Mesothelial cell of epicardium (in vitro differentiated cells): Measurements from ENCODE around the gene AIFM3. TPM values are rescaled to one million over a fixed set of nuclear protein-coding genes. Genes with fewer than 3 reads are reported as not detected.

ENCODE experiments used
- DNase-seq, 2 experiments: peaks; one replicate each; pipeline ENCODE4 v3.0.0; 2021; ENCODE audit warnings: low spot score in 2 of 2; ENCODE audit not compliant: unreplicated experiment in 2 of 2
- H3K27ac Mint-ChIP-seq: 2 replicates; pipeline ENCODE4 v1.8.0; 2021; ENCODE audit warnings: mixed read lengths
- H3K27me3 Mint-ChIP-seq: 2 replicates; pipeline ENCODE4 v1.8.0; 2021; ENCODE audit warnings: low read depth, mixed read lengths
- H3K36me3 Mint-ChIP-seq: 2 replicates; pipeline ENCODE4 v1.8.0; 2021; ENCODE audit warnings: mixed read lengths
- H3K4me1 Mint-ChIP-seq: 2 replicates; pipeline ENCODE4 v1.8.0; 2021; ENCODE audit warnings: mixed read lengths
- H3K4me3 Mint-ChIP-seq: 2 replicates; pipeline ENCODE4 v1.8.0; 2021; ENCODE audit warnings: mild to moderate bottlenecking, moderate library complexity, mixed read lengths
- H3K9me3 Mint-ChIP-seq: 2 replicates; pipeline ENCODE4 v1.8.0; 2021; ENCODE audit warnings: mixed read lengths
- CTCF ChIP-seq: fragments of 200-600 bp; sonication (generic); IDR thresholded peaks from one replicate; pipeline ENCODE4 v1.5.0; 2021; ENCODE audit warnings: antibody characterized with exemption; ENCODE audit not compliant: unreplicated experiment
- total RNA-seq: library from RNA; stranded (reverse); gene quantifications from 3 replicates; pipeline ENCODE4 v1.2.1, GENCODE V29; 2021

AIFM3 gene
- total RNA-seq, 1 donor from 2014 or later, result 2.5 TPM

- no peak overlapping the region for H3K27ac Mint-ChIP-seq
Observed at GRCh38 chr22:20980523-20980922, 13.5 kb downstream of the AIFM3 start.

GRCh38 chr22:20980938-20981722 lies 14.1 kb downstream of the AIFM3 start:
- H3K4me1 Mint-ChIP-seq, result peaks cover 35% of the 10 kb centered on the region
- TF ChIP-seq CTCF, result no peak
- peak overlapping the region; percentile 89 for H3K27ac Mint-ChIP-seq
- peaks cover 3% of the 10 kb centered on the region for H3K9me3 Mint-ChIP-seq
- H3K4me3 Mint-ChIP-seq, result peak overlapping the region; percentile 99
- H3K27me3 Mint-ChIP-seq, result peaks cover 7% of the 10 kb centered on the region
- peaks cover under 1% of the 10 kb centered on the region for H3K36me3 Mint-ChIP-seq
- no peak for DNase-seq

More at GRCh38 chr22:20980523-20980922, 13.5 kb downstream of the AIFM3 start:
- no peak for DNase-seq
- TF ChIP-seq CTCF, result no peak
- Mint-ChIP-seq H3K4me1 (peaks cover 35% of the 10 kb centered on the region), H3K4me3 (peak overlapping the region; percentile 99), H3K27me3 (peaks cover 12% of the 10 kb centered on the region), H3K36me3 (no peaks in the 10 kb centered on the region), H3K9me3 (peaks cover 3% of the 10 kb centered on the region)

- Mint-ChIP-seq H3K36me3 (peaks cover 8% of the 10 kb centered on the region), H3K27ac (peak within 1 kb of the TSS; percentile 89), H3K9me3 (peaks cover 3% of the 10 kb centered on the region), H3K4me3 (peak within 1 kb of the TSS; percentile 99), H3K27me3 (peaks cover 7% of the 10 kb centered on the region), H3K4me1 (peaks cover 35% of the 10 kb centered on the region)
- peak; percentile 53 to 79 for DNase-seq
- no peak for TF ChIP-seq CTCF
Observed at GRCh38 chr22:20981787-20982562, 14.9 kb downstream of the AIFM3 start, which contains the start of gene LZTR1. Gene LZTR1, plus strand, starts transcription at chr22:20982297. Its CDS starts 75 bp downstream, at chr22:20982372.

- Mint-ChIP-seq H3K4me3 (peak overlapping the region; percentile 99), H3K27ac (peak overlapping the region; percentile 88), H3K36me3 (peaks cover 9% of the 10 kb centered on the region), H3K9me3 (peaks cover 3% of the 10 kb centered on the region), H3K27me3 (peaks cover 7% of the 10 kb centered on the region), H3K4me1 (peaks cover 35% of the 10 kb centered on the region)
- DNase-seq, result no peak
- TF ChIP-seq CTCF, result no peak
Observed at GRCh38 chr22:20982563-20982882, 15.5 kb downstream of the AIFM3 start.

GRCh38 chr22:20983081-20983771 lies 16.2 kb downstream of the AIFM3 start:
- TF ChIP-seq CTCF, result no peak
- DNase-seq, result no peak
- Mint-ChIP-seq H3K27ac (peak overlapping the region; percentile 88), H3K27me3 (peaks cover 7% of the 10 kb centered on the region), H3K36me3 (peaks cover 16% of the 10 kb centered on the region), H3K9me3 (peaks cover 3% of the 10 kb centered on the region), H3K4me1 (peaks cover 35% of the 10 kb centered on the region), H3K4me3 (peak overlapping the region; percentile 99)
